ENCODE data around the gene KLK11.

Gene KLK11

GRCh38 chr19:50979758-50980157 lies 46.7 kb downstream of the KLK11 start:
- Histone ChIP-seq H3K36me3 (ENCODE audit: control insufficient read depth, low read depth, low read length) (no peaks in the 10 kb centered on the region), H3K27ac (ENCODE audit: low read length) (no peak overlapping the region), H3K4me3 (ENCODE audit: low read length) (no peak overlapping the region), H3K27me3 (ENCODE audit: control insufficient read depth, insufficient read depth, low read length) (peaks cover 3% of the 10 kb centered on the region), H3K9me3 (ENCODE audit: control insufficient read depth, low read depth, low read length) (no peaks in the 10 kb centered on the region), H3K4me1 (ENCODE audit: control insufficient read depth, low read depth, low read length) (peaks cover 10% of the 10 kb centered on the region), H3K9ac (ENCODE audit: low read length) (no peak overlapping the region)

- Histone ChIP-seq H3K27ac (ENCODE audit: low read length) (no peak overlapping the region), H3K4me1 (ENCODE audit: control insufficient read depth, low read depth, low read length) (peaks cover 10% of the 10 kb centered on the region), H3K9ac (ENCODE audit: low read length) (no peak overlapping the region), H3K27me3 (ENCODE audit: control insufficient read depth, insufficient read depth, low read length) (peaks cover 3% of the 10 kb centered on the region), H3K36me3 (ENCODE audit: control insufficient read depth, low read depth, low read length) (no peaks in the 10 kb centered on the region), H3K9me3 (ENCODE audit: control insufficient read depth, low read depth, low read length) (no peaks in the 10 kb centered on the region), H3K4me3 (ENCODE audit: low read length) (no peak overlapping the region)
Measured at GRCh38 chr19:50978772-50979390, 47.5 kb downstream of the KLK11 start.

GRCh38 chr19:50977626-50978025 lies 48.8 kb downstream of the KLK11 start:
- H3K27me3 ChIP-seq (ENCODE audit: control insufficient read depth, insufficient read depth, low read length), result peaks cover 3% of the 10 kb centered on the region
- H3K4me1 ChIP-seq (ENCODE audit: control insufficient read depth, low read depth, low read length), result peaks cover 10% of the 10 kb centered on the region
- no peaks in the 10 kb centered on the region for H3K36me3 ChIP-seq (ENCODE audit: control insufficient read depth, low read depth, low read length)
- H3K9ac ChIP-seq (ENCODE audit: low read length), result no peak overlapping the region
- no peak overlapping the region for H3K27ac ChIP-seq (ENCODE audit: low read length)
- no peaks in the 10 kb centered on the region for H3K9me3 ChIP-seq (ENCODE audit: control insufficient read depth, low read depth, low read length)
- H3K4me3 ChIP-seq (ENCODE audit: low read length), result no peak overlapping the region

GRCh38 chr19:50975766-50976165 lies 50.6 kb downstream of the KLK11 start:
- Histone ChIP-seq H3K4me3 (ENCODE audit: low read length) (no peak overlapping the region), H3K27ac (ENCODE audit: low read length) (no peak overlapping the region), H3K9ac (ENCODE audit: low read length) (no peak overlapping the region), H3K4me1 (ENCODE audit: control insufficient read depth, low read depth, low read length) (peaks cover 10% of the 10 kb centered on the region), H3K27me3 (ENCODE audit: control insufficient read depth, insufficient read depth, low read length) (peaks cover under 1% of the 10 kb centered on the region), H3K36me3 (ENCODE audit: control insufficient read depth, low read depth, low read length) (no peaks in the 10 kb centered on the region), H3K9me3 (ENCODE audit: control insufficient read depth, low read depth, low read length) (no peaks in the 10 kb centered on the region)

- Histone ChIP-seq H3K27ac (ENCODE audit: low read length) (no peak overlapping the region), H3K4me1 (ENCODE audit: control insufficient read depth, low read depth, low read length) (peaks cover 10% of the 10 kb centered on the region), H3K9ac (ENCODE audit: low read length) (no peak overlapping the region), H3K4me3 (ENCODE audit: low read length) (no peak overlapping the region), H3K36me3 (ENCODE audit: control insufficient read depth, low read depth, low read length) (no peaks in the 10 kb centered on the region), H3K27me3 (ENCODE audit: control insufficient read depth, insufficient read depth, low read length) (no peaks in the 10 kb centered on the region), H3K9me3 (ENCODE audit: control insufficient read depth, low read depth, low read length) (no peaks in the 10 kb centered on the region)
Measured at GRCh38 chr19:50974702-50975556, 51.5 kb downstream of the KLK11 start.

DNA sequence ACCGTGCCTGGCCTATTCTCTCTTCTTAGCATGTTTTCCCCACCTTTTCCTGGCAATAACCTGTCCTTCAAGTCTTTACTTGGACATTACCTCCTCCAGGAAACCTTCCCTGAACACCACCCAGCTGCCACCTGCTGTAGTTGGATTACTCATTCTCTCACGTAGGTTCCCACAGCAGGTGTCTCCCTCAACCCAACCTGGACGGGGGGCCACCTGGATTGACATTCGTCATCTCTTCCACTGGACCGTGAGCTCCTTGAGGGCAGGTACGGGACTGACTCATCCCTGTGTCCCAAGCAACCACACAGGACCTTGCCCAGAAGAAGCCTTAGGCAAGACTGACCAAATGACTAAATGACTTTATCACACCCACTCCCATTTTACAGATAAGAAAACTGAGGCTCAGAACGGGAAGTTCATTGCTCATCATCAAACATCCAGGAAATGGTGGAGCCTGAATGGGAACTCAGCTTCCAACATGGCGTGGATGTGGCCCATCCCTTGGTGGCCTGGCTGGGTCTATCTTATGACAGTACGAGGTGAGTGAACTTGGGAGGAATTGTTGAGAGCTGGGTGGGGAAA lies 53.5 kb downstream of the KLK11 start:
- H3K4me3 ChIP-seq (ENCODE audit: low read length), result no peak overlapping the region
- H3K27me3 ChIP-seq (ENCODE audit: control insufficient read depth, insufficient read depth, low read length), result no peaks in the 10 kb centered on the region
- H3K9ac ChIP-seq (ENCODE audit: low read length), result no peak overlapping the region
- H3K9me3 ChIP-seq (ENCODE audit: control insufficient read depth, low read depth, low read length), result no peaks in the 10 kb centered on the region
- H3K36me3 ChIP-seq (ENCODE audit: control insufficient read depth, low read depth, low read length), result no peaks in the 10 kb centered on the region
- peaks cover 3% of the 10 kb centered on the region for H3K4me1 ChIP-seq (ENCODE audit: control insufficient read depth, low read depth, low read length)
- H3K27ac ChIP-seq (ENCODE audit: low read length), result no peak overlapping the region

Measured in iPS-18a (cell line).